NCI-H146 (cell line): ENCODE measurements around the gene ZNF518A.

Source experiments
- DNase-seq: peaks from one replicate; lab custom pipeline; 2025; lab: John Stamatoyannopoulos, UW

Gene ZNF518A, protein sequence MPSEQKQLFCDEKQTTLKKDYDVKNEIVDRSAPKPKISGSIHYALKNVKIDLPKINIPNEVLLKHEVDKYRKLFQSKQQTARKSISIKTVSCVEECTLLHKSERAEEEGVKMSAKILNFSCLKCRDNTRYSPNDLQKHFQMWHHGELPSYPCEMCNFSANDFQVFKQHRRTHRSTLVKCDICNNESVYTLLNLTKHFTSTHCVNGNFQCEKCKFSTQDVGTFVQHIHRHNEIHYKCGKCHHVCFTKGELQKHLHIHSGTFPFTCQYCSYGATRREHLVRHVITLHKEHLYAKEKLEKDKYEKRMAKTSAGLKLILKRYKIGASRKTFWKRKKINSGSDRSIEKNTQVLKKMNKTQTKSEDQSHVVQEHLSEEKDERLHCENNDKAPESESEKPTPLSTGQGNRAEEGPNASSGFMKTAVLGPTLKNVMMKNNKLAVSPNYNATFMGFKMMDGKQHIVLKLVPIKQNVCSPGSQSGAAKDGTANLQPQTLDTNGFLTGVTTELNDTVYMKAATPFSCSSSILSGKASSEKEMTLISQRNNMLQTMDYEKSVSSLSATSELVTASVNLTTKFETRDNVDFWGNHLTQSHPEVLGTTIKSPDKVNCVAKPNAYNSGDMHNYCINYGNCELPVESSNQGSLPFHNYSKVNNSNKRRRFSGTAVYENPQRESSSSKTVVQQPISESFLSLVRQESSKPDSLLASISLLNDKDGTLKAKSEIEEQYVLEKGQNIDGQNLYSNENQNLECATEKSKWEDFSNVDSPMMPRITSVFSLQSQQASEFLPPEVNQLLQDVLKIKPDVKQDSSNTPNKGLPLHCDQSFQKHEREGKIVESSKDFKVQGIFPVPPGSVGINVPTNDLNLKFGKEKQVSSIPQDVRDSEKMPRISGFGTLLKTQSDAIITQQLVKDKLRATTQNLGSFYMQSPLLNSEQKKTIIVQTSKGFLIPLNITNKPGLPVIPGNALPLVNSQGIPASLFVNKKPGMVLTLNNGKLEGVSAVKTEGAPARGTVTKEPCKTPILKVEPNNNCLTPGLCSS (N-terminal part only)

GRCh38 chr10:96129387-96130325 lies at the start of gene ZNF518A:
ZNF518A (plus strand) TSS chr10:96130297; CDS start chr10:96156323, 26,026 bp downstream.
- DNase-seq, result peak; percentile 96

- no peak for DNase-seq
Measured at GRCh38 chr10:96082153-96082552, 47.9 kb upstream of the ZNF518A start.

- DNase-seq, result no peak
Measured at GRCh38 chr10:96082748-96083147, 47.3 kb upstream of the ZNF518A start.

GRCh38 chr10:96089116-96089515 lies 41.0 kb upstream of the ZNF518A start:
- no peak for DNase-seq

- DNase-seq, result peak; percentile 94
Measured at GRCh38 chr10:96089670-96090462, 40.2 kb upstream of the ZNF518A start.

DNA sequence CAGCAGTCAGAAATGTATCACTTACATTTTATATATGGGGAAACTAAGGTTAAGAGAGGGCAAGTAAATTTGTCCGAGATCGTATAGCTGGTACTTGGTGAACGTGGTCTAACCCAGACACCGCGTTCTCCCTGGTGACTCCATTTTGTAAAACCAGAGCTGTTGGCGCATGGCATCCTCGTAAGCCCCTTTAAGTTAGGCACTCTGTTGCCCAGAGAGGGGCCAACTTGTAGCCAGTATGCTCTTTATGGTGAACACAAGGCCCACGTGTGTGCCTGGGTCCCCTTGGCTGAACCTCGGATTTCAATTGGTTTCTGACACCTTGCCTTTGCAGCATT lies 39.7 kb upstream of the ZNF518A start:
- DNase-seq, result no peak

DNA sequence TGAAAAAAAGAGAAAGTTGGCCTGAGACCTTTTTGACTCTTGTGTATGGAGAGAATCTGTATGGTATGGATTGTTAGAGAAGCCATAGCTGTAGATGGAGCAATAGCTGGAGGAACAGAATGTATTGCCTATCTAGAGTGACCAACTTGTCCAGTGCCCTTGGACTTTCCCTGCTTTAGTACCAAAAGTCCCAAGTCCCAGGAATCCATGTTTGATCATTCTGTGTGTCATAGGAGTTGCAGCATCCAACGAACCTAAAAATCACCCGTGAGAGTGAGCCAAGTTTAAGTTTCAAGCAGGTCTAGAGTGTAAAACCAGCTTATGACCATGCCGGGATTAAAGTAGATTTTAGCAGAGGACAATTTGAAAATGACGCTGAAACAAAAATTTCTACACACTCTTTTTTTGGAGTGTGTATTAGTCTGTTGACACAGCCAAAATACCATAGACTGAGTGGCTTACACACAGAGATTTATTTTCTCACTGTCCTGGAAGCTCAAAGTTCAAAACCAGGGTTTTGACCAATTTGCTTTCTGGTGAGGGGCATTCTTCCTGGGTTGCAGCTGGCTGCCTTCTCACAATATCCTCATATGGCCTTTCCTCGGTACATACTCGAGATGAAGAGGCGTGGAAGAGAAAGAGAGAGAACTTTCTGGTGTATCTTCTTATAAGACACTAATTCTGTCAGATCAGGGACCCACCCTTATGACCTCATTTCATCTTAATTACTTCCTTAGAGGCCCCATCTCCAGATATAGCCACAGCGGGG lies 36.9 kb upstream of the ZNF518A start:
- no peak for DNase-seq

DNA sequence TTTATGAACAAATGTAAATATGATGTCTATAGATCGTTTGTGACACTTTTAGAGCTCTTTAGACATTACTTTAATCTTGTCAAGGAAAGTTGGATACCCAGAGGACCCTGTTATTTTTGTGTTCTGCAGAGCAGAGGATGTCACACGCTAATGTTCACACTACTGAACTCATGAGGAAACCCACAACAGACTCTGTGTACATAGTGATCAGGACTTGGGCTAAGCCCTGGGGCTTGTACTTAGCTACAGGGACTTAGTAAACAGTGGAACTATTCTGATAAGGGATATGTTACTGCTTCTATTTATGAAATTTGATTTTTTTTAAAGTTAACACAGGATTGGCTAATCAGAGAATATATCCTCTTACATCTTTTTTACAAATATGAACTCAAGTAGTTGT lies 36.1 kb upstream of the ZNF518A start:
- DNase-seq, result no peak

DNA sequence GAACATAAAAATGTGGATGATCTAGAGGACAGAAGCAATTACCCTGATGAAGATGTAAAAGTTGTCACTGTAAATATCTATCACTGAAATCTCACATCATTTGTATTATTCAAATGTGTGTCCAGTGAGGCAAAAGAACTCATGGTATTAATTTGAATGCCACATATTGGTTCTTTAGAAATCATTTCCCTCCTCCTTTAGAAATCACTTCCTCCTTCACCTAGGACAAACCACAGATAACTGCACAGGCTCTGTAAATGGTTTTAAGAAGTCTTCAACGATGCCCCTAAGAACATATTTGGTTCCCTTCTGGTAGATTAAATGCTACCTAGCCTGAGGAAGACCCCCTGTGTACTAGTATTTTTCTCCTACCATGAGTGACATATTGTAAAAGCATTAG lies 33.1 kb upstream of the ZNF518A start:
- DNase-seq, result no peak

- DNase-seq, result no peak
Measured at GRCh38 chr10:96097865-96098264, 32.2 kb upstream of the ZNF518A start.

GRCh38 chr10:96107623-96108038 lies 22.5 kb upstream of the ZNF518A start:
- DNase-seq, result no peak

GRCh38 chr10:96112531-96112930 lies 17.6 kb upstream of the ZNF518A start:
- DNase-seq, result no peak

DNA sequence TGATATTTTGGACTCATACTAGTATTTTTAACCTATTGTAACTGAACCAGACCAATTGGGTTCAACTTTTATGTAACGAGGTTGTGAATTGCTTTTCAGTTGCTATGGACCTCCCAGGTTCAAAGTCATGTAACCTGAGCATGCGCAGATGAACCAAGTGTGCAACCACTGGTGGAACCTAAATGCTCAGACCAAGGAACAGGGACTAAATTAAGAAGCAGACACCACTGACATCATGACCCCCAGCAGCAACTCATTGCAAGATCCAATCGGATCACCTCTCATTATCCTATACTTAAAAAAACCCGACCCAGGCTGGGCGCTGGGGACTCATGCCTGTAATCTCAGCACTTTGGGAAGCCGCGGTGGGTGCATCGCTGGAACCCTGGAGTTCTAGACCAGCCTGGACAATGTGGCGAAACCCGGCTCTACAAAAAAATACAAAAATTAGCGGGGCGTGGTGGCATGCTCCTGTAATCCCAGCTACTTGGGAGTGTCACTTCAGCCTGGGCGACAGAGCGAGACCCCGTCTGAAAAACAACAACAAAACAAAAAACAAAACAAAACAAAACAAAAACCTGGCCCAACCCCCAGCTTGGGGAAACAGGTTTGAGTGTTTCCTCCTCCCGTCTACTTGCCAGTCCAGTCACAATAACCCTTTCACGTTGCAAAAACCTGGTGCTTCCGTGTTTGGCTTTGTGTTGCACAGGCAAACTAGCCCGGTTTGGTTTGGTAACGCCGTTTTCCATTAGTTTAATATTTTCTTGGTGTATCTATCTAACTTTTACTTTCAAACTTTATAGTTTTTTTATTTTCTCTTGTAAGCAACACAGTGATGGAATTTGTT lies 11.3 kb upstream of the ZNF518A start:
- peak; percentile 79 for DNase-seq

GRCh38 chr10:96122824-96123223 lies 7.3 kb upstream of the ZNF518A start:
- no peak for DNase-seq

DNA sequence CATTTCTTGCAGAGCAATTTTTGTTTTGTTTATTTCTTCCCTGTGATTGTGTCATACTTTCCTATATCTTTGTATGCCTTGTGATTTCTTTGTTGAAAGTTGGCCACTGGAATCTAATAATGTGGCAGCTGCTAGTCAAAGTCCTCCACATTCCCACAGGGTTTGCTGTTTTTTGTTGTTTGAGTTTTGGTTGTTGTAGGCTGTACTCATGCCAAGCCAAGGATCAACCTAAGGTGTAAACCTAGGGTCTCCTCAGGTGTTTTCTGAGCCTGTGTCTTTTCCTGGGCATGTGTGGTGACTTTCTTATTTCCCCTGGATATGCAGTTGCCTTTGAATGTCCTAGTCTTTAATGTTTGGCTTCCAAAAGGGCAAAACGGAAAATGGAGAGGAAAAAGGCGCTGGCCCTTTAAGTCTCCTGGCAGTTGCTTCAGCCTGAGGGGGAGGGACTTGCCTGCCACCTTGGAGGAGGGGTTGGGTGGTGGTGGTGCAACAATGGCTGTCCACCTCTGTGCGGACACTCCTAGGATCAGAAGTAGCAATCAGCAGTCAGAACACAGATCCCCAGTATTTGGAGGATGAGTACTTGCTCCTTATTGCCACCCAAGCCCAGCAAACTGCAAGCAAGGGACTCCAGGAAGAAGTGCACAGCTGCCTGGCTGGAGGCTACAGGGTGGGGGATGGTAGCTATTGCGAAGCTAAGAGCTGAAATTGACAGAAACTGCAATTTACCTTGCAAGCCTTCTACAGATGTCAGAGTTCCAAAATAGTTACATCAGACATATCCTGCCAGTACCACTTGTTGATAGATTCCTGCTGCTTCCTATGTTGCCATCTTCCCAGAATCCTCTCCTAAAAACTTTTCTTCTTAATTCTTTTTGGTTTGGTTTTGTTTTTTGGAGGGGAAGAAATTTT lies 5.6 kb upstream of the ZNF518A start:
- peak; percentile 74 for DNase-seq

DNA sequence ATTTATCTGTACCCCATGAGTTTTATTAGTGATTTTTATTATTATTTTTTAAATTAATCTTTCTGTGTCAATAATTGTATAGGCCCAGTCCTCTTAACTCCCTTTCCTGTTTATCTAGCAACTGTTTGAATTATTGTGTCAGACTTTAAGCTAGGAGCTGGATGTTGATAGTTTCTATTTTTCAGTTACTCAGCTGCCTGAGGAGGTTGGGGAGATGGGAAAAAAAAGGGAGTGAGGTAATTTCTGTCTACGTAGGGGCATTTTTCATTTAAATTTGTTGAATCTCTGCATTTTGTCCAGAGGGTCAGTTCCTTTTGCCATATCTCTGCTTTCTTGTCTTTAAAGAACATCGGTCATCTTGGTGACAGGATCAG lies 5.0 kb upstream of the ZNF518A start:
- DNase-seq, result no peak

DNA sequence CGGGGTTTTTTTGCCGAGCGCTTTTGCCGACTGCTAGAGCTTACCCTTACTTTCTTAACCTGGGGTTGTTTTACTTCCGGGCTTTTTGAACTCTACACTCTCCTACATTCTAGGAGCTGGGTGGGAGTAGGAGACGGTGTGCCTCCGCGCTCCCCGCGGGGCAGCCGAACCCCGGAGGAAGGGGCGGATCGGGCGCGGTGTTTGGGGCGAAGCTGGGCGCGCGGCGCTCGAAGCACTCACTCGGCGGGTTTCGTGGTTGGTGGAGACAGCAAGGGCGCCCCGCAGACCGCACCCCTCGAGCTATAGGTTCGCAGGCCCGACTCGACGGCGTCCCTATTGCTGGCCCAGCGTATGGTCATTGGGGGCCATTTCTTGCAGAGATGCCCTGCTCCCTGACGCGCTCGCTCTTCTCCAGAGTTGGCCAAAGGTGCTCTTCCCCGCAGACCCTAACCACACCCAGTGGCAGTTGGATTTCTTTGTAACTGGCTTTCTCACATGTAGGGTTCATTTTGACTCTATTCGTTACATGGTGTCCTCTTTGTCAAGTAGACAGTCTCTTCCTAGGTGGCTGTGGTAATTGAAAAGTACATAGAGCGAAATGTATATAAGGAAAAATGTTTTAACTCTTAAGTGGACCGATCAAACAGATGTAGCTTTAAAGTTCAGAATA lies 364 bp downstream of the ZNF518A start:
- DNase-seq, result peak; percentile 84

GRCh38 chr10:96131621-96132020 lies 1.5 kb downstream of the ZNF518A start:
- DNase-seq, result no peak
